Right hindlimb (tissue), 1 donor: ENCODE data around the gene FAM131C.
A peak's percentile ranks its signal among the peaks of the same experiment; 100 is the strongest.

Experiments
- DNase-seq: peaks from one replicate; pipeline ENCODE4 v3.0.0-alpha.2; 2018

FAM131C gene

DNA sequence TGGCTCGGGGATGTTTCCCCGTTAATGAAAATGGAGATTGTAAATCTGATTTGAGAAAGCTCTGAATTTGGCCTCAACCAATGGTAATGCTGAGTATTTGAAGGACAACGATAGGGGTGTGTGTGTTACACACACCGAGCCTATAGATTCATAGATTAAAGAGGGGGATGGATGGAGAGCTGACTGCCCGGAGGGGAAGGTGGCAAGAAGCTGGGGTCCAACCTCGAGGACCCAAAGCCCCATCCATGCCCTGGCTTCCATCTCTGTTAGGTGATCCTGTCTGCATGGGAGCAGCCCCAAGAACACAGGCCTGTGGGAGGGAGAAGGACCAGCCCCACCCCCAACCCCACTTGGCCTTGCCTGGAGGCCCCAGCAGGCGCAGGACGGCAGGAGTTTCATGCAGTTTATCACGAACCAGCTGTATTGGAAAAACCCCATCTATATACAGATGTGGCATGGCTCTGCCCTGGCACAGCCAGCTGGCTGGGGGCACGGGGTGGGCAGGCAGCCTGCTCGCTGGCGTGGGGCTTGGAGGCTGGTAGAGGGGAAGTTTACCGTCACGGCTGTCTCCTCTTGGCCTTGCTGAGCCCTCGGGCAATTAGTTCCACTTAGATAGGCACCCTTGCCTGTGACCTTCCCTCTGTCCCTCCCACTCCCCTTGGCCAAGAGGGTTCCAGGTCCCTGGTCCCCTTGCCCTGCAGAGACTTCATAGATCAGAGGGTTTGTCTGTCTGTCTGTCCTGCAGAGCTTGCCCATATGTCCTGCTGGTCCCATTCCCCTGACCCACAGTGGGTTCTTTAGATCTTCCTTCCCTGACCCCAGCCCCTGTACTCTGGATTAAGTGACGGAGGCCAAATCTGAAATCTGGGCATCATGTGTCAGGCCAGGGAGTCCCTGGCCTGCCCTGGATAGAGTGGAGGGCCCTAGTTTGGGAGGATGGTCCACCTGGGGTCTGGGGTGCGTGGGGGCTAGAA, 58.7 kb downstream of the FAM131C start:
- DNase-seq = peak; percentile 66

DNA sequence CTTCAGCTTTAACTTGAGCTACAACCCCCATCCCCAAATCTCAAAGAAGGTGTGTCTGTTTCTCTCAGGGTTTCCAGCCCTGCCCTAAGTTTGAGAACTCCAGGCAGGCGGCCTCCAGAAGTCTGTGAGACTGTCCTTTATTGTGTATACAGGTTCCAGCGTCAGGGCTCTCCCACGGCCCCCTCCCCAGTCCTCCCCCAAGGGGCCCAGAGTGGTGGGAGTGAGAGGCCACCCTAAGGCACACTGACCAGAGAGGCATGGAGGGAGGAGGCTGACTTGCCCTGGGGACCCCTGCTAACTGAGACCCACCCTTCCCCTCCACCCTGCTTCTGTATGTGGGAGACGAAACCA, 59.6 kb downstream of the FAM131C start:
- no peak for DNase-seq

- peak; percentile 80 for DNase-seq
Observed at GRCh38 chr1:16013220-16013907, 60.1 kb downstream of the FAM131C start.

- DNase-seq = peak; percentile 80
Observed at GRCh38 chr1:16012590-16013219, 60.7 kb downstream of the FAM131C start.

- no peak for DNase-seq
Observed at GRCh38 chr1:16011936-16012589, 61.4 kb downstream of the FAM131C start.

DNA sequence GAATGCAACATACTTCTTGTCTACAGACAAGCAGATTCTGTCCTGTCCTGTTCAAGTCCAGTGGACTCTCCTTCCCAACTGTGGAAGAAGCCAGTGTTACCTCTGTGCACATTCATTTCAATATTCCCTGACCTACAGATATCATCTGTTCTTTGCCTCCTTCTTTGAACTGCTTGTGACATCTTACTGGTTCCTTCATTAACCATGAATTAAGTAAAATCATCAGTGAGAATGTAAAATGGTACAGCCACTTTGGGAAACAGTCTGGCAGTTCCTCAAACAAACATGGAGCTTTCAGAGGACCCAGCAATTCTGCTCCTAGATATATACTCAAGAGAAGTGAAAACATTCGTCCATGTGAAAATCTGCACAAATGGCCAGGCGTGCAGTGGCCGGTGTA, 62.6 kb downstream of the FAM131C start:
- DNase-seq = no peak

- DNase-seq = no peak
Observed at GRCh38 chr1:16009678-16010077, 63.8 kb downstream of the FAM131C start.

DNA sequence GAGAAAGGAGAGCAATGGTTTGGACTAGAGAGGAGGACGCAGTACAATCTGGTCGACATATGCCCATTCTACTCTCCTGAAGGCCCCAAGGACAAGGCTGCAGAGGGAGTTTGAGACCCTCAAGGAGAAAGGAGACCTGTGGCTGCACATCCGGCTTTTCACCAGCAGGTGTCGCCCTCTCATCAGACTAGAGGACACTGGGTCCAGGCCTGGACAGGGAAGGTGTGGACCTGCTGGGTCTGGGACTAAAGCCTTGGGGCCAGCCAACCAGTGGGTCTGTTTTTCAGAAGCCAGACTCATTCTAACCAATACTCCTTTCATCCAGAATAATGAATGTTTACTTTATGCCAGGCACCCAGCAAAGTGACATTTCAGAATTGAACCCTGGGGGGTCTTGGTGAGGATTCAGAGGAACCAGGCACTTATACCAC, 64.4 kb downstream of the FAM131C start:
- DNase-seq = peak; percentile 82
